GM21723 (cell line): ENCODE measurements around the gene TNIK.

Experiments
- ATAC-seq: cut with Tn5 transposase; IDR thresholded peaks from one replicate; pipeline ENCODE4 v1.9.1; 2021; ENCODE audit warnings: mild to moderate bottlenecking, moderate library complexity; ENCODE audit not compliant: unreplicated experiment

Gene TNIK

DNA sequence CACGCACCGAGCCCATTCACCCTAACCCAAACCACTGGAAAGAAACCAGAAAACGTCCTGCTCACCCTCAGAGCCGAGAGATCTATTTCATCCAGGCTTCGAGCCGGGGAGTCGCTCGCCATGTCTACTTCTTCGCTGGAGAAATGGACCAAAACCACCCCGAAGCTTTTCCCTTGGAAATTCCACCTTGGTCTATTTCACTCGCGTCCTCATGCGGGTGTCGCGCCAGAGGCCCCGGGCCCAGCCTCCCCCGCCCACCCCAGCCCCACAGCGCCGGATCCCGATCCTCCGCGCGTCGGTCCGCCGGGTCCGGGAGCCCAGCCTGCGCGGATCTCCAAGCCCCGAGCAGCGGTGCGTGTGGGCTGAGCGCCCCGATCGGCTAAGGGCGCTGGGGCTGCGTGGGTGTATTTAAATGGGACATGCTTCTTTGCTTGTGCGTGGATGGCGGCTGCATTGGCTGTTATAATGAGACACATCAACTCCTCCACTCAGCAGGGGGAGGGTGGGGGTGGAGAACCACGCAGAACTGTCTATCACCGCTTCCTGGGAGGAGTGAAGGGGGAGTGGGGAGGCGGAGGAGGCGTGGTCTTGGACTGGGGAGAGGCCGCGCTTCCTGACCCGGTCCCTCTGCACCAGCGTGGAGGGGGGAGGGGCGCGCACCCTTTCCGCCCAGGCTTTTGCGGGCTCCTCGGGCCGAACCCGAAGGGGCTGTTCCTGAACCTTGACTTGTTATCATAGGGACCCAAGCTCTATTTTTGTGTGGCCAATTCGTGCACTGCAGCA lies at the start of gene TNIK:
TNIK (minus strand) TSS at position 464 of the 783 bp plus-strand sequence; CDS start at position 122, 342 bp downstream.
- ATAC-seq = peak; percentile 79

DNA sequence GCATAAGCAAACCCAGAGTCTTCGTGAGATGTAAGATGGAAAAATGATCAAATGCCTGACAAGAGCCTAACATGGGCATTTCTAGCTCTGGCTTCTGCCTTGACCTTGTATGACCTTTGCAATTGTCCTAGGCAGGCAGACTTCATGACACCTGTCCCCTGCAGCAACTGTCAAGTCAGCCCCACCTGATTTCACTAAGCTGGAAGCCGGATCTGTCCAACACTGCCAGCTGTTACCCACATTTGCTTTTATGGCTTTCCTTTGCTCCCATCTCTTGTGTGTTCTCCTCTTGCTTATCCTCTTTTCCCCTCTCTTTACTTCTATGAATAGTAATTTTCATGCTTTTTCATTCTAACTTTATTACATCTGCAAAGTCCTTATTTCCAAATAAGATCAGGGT lies 48.5 kb upstream of the TNIK start:
- ATAC-seq = no peak

DNA sequence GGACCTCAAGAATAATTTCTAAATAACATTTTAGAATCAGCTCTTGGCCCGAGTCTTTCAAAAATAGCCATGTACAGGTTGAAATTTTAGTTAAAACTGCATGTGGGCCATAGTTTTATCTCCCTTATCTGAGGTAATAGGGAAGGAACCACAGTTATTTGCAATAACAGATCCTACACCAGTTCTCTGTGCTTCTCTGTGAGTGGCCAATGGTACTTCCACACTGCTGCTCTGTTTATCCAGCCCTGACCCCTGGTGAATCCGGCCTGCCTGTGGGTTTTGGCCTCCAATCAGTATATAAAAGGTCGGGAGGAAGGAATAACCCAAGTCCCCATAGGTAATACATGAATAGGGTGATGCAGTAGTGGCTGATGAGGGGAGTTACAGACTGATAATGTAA lies 48.0 kb upstream of the TNIK start:
- ATAC-seq = no peak

DNA sequence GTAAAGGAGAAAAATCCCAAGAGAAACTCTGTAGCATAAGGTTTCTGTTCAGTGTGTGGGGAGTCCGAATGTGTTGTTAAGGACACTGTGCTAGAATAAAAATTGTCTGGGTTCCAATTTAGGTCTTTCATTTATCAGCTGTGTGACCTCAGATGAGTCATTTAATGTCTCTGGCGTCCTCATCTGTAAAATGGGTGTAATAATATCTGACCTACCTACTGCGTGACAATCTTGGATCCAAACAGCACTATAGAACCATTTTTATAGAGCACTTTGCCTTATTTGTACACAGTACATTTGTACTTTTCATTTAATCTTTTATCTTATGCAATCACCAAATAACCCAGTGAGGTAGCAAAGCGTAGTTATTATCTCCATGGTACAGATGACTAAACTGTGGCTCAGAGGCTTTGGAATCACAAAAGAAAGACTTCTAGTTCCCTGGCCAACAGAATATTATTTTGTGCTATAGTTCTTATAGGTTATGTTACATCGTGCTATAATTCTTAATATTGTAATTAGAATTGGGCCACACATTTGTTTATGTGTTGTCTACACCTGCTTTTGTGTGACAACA lies 46.6 kb upstream of the TNIK start:
- ATAC-seq = no peak

DNA sequence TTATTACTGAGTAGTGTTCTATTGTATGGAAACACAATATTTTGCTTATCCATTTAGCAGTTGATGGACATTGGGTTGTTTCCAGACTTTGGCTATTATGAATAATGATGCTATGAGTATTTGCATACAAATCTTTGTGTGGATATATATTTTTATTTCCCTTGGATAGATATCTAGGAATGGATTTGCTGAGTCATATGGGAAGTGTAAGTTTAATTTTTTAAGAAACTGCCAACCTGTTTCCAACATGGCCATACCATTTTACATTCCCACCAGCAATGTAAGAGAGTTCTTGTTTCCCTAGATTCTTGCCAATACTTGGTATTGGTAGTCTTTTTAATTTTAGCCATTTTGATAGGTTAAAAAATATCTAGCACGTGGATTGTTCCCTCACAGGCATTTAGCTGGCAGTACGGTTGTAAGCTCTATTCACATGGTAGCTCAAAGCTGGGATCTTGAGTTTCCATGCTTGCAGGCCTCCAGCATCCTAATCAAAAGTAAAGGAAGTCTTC lies 45.7 kb upstream of the TNIK start:
- ATAC-seq = no peak

DNA sequence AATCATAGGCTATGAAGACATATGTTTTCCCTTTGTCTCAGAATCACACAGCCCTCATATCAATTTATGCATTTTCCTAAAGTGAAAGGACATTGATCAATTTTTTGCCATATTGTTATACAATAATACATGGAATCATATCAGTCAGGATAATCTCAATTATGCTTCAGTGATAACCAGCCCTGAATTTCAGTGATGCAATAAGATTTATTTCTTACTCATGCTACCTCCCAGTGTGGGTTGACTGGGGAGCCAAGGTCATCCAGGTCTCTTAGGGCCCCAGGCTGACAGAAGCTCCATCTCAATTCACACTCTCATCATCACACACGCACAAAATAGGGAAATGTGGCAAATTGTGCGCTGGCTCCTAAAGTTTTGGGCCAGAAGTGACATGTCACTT lies 44.2 kb upstream of the TNIK start:
- no peak for ATAC-seq

DNA sequence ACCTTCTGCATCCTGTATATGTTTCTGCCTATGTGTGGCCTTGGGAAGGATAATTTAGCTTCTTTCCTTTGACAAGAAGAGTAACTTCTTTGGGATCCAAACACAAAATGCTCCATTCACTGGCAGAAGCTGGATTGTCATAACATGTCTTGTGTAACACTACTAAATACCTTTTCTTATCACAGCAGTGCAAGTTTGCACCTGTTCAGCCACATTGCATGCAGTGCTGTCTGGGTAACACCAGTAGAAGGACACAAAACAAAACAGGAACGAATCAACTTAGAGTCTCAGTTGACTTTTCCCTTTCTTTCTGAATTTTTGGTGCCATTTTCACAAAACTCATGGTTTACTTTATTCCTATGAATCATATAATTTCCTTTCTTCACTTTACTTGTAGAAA lies 43.6 kb upstream of the TNIK start:
- no peak for ATAC-seq

DNA sequence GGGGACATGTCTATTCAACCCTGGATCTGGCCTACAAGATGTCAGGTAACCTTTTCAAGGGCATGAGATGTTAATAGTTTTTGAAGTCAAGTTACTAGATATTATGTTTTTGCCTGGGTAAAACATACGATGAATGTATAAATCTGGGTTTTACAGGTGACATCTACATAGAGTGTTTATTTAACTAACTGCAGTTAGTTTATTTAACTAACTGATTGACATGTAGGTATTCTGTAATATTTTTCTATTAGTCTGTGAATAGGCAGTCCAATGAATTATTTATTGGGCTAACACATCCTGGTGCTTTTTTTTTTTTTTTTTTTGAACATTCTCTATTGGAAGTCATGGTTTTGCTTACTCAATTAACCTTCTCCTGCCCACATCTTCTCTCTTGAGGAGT lies 38.7 kb upstream of the TNIK start:
- no peak for ATAC-seq

DNA sequence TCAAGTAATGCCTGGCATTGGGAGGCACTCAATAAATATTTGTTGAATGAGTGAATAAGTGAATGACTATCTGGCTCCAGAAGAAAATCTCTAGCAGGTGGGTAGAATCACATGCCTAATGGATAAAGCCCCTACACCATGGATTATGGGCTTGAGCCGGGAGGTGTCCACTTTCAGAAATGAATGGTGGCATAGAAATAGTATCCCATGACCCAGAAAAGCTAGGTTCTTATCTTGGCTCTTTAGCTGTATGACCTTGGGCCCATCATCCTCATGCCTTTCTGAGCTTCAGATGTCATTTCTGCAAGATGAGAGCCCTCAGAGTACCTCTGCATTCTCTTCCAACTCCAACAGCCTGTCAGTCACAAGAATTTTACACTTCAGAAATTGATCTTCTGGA lies 37.3 kb upstream of the TNIK start:
- ATAC-seq = no peak

DNA sequence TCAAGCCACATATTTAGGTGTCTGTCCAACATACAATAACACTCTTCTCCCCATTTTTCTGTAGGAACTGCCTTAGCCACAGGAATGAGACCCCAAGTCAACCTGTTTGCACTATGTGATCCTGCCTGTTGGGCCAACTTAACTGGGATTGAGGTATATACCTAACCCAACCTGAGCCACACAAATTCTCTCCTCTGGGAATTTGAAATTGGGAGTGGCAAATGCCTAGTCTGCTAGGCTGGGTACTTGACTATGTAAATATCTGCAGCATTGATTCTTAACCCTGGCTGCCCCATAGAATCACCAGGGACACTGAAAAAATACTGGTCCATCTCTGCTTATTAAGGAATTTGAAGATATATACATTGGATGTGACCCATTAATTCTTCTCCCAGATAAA lies 35.2 kb upstream of the TNIK start:
- no peak for ATAC-seq

DNA sequence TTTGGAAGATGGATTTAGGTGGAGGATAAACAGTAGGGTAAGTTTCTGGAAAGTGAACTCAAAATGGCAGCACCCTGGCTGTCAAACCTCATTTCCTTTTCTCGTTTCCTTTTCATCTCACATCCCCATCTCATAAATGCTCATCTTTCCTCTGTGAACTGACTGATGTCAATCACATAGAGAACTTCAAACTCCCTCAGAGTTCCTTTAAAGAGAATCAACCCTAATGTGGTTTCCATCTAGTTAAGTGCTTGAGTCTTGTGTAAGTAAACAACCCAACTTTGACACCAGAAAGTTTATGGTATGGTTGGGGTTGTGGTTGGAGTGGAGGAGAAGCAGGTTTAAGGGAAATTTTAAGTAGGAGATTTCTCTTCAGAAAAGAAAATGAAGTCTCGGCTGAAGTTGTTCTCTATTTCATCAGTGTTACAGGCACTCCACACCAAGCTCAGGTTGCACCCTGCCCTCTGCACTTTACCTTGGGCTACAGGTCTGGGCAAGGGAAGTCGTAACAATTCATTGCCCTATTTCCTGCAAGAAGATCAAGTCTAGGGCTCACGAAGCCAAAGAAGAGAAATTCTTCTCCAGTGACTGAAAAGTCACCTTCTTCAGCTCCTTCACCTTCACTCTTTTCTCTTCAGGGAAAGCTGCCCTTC lies 34.4 kb upstream of the TNIK start:
- ATAC-seq = no peak

DNA sequence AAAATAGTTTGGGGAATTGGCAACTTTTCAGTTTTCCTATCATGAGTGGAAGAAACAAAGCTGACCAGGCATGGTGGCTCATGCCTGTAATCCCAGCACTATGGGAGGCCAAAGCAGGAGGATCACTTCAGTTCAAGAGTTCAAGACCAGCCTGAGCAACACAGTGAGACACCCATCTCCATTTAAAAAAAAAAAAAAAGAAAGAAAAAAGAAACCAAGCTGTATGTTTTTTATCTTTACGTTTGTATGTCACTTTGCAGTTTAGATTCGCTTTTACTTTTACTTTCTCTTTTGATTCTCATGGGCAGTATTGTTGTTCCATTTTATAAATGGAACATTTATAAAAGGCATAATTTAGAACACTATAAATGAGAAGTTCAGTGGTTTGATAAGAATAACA lies 31.2 kb upstream of the TNIK start:
- peak; percentile 56 for ATAC-seq

DNA sequence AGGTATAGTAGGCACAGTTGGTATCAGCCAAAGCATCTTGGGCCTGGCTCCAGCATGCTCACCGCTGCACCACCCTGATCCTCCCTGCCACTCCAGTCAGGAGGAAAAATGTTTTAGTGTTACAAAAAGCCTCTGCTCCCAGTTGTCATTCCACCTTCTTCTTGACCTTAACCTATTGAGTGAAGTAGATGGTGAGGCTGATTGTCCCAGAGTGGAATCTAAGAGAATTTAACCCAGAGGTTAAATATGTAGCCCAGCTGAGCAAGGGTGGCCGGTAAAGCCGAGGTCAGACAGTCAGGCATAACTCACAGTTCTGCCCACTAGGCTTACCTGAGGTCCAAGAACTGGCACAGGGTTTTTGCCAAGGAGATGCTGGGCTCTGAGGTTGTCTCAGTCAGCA lies 30.7 kb upstream of the TNIK start:
- peak; percentile 15 for ATAC-seq

DNA sequence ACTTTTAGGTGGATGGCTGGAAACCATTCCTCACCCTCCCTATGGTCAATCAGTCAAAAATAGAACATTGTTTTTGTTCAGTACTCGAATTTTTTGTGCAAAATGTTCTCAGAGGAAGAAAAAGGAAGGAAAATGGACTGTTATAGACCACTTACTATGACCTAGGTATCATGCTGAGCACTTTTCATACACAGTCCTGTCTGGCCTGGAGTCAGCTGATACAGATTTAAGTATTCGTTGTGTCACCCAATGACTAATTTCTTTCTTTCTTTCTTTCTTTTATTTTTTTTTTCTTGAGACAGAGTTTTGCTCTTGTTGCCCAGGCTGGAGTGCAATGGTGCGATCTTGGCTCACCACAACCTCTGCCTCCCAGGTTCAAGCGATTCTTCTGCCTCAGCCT lies 29.1 kb upstream of the TNIK start:
- ATAC-seq = no peak

DNA sequence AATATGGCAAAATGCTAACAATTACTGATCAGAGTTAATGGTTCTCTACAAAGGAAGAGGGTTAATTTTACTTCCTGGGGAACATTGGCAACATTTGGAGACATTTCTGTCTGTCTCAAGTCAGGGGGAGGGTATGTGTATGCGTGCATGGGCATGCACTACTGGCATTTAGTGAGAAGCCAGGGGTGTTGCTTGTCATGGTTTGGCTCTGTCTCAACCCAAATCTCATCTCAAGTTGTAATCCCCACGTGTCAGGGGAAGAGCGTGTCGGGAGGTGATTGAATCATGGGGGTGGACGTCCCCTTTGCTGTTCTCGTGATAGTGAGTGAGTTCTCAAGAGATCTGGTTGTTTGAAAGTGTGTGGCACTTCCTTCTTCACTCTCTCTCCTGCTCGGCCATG lies 28.3 kb upstream of the TNIK start:
- ATAC-seq = no peak

DNA sequence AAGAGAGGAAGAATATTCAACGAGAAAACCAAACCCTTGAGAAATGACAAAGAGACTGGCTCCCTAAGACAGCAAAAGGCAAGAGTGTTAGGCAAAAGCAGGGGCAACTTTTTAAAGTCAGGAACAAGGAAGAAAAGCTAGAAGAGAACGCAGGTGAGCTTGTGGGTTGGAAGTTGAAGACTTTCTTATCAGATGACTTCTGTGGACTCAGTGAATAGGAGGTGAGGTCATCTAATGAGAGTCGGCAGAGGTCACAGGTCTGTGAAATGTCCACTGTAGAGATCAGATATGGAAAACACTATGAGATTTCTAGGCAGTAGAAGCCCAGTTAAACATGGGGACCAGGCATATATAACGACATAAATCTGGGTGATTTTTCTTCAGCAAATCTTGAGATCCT lies 27.2 kb upstream of the TNIK start:
- no peak for ATAC-seq

DNA sequence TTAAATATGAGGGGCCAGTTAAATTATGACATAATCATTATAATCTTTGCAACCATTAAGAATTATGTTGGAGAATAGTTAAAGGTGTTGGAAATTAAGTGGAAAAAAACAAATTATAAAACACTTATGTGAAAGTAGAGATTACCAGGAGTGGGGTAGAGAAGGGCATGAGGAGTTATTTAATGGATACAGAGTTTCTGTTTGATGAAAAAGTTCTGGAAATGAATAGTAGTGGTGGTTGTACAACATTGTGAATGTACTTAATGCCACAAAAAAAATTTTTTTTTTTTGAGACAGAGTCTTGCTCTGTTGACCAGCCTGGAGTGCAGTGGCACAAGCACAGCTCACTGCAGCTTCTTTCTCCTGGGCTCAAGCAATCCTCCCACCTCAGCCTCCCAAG lies 25.1 kb upstream of the TNIK start:
- ATAC-seq = no peak

DNA sequence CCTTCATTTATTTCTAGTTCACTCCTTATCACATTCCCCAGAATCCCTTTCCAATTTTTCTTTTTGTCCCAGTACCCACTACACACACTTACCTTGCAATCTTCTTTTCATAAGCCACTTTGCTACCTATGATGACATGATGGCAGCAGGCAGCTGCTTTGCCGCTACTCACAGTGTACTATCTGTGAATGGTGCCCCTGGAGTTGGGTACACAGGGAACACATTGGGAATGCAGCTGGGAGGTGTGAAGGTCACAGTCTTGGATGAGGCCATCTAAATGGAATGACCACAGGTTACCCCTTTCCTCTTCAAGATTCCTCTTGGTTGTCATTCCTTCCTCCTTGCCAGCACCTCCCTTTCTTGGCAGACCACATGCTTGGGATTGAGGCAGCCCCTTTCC lies 20.8 kb upstream of the TNIK start:
- peak; percentile 23 for ATAC-seq

DNA sequence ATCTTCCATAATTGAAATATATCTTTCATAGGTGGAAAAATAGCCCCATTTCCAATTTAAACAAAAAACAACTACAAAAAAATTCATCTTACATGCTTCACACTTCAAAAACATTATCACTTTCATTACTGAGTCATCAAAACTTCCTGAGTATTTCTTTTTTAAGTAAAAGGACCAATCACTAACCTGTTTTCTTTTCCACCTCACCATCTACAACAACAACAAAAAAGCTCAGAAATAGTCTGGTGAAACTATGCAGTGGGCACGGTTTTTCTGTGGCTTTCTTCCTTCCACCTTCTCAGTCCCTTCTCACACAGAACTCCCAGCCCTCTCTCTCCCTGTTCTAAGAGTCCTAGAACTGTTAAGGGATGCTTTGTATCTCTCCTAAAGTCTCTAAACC lies 20.3 kb upstream of the TNIK start:
- ATAC-seq = peak; percentile 92

DNA sequence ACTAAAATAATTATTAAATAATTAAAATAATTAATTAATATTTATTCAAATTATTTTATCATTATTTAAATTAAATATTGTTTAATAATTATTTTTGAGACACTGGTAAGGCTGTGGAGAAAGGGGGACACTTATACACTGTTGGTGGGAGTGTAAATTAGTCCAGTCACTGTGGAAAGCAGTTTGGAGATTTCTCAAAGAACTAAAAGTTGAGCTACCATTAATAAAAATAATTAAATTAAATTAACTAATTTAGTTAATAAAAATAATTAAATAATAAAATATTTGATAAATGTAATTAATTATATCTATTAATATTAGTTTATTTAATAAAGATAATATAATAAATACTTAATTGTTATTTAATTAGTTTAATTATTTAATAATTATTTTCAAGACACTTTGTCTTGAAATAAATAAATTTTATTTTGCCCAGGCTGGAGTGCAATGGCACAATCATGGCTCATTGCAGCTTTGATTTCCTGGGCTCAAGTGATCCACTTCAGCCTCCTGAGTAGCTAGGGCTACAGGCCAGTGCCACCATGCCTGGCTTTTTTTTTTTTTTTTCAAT lies 16.4 kb upstream of the TNIK start:
- ATAC-seq = no peak

DNA sequence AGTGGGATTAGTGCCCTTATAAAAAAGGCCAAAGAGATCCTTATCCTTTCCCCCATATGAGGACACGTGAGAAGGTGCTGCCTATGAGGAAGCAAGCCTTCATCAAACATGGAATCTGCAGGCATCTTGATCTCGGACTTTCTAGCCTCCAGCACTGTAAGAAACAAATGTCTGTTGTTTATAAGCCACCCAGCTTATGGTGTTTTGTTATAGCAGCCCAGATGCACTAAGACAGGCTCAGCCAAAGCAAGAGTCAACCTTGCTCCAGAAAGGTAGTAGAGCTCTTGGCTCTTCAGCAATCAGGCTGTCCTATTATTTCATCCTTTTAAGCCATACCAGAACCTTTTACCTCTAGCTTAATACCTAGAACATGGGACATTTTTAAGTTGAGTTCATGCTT lies 12.3 kb upstream of the TNIK start:
- no peak for ATAC-seq

DNA sequence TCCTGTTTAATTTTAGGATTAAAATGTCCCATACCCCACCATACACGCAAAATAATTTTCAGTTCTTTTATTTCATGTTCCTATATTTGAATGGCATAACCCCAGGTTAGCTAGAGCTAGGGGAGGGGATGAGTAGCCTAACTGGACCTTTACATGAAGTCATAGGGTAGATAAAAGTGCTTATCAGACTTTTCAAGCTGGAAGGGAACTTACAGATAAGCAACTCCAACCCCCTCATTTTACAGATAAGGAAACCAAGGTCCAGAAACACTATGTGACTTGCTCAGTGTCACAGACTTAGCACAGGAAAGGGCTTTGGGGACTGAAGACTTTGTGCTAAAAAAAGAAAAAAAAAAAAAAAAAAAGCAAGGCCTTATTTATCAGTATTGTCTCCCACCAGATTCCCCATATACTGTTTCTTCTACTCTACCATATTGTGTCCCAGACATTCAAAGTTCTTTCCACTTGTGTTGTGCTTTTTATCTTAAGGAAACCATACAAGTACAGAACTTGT lies 10.6 kb upstream of the TNIK start:
- no peak for ATAC-seq
